Measurements from ENCODE around the gene ELMOD3. TPM values are rescaled to one million over a fixed set of nuclear protein-coding genes. Genes with fewer than 3 reads are reported as not detected.
"Not testable (repeated sequence)": the region's sequence is repeated elsewhere in the genome, so short reads cannot be mapped to it uniquely, and the experiment has no call there.

Gene ELMOD3
- total and polyA plus RNA-seq, 2 experiments from 2014 or later: 15.3 to 23.8 TPM

GRCh38 chr2:85355521-85355920, 952 bp downstream of the ELMOD3 start:
- TF ChIP-seq EZH2 (IDR thresholded peaks at IDR 0.05; ENCODE audit: insufficient read depth, poor library complexity, severe bottlenecking) (no peak), EZH2phosphoT487 (IDR thresholded peaks at IDR 0.05; ENCODE audit: insufficient read depth, low read depth) (no peak)

GRCh38 chr2:85356186-85356585, 1.6 kb downstream of the ELMOD3 start:
- Histone ChIP-seq H2AFZ (no peak overlapping the region), H3K9ac (no peak overlapping the region), H3K4me2 (ENCODE audit: unreplicated experiment) (no peak overlapping the region), H3K9me3 (ENCODE audit: low read depth) (no peaks in the 10 kb centered on the region), H3K36me3 (ENCODE audit: low read depth) (0 out of 2 replicates have a peak, but pooled peaks cover 10% of the 10 kb centered on the region), H3K27me3 (replicated peaks; ENCODE audit: insufficient read depth) (no peaks in the 10 kb centered on the region), H3K27ac (no peak overlapping the region), H4K20me1 (ENCODE audit: insufficient read depth) (no peaks in the 10 kb centered on the region), H3F3A (ENCODE audit: insufficient read depth) (no peaks in the 10 kb centered on the region), H3K4me1 (ENCODE audit: insufficient read depth) (peaks cover 24% of the 10 kb centered on the region; the same call in 1 of the 2 replicates), H3K4me3 (no peak overlapping the region), H3K79me2 (ENCODE audit: insufficient read depth) (peaks cover 61% of the 10 kb centered on the region), H3K9me2 (ENCODE audit: insufficient read depth) (no peaks in the 10 kb centered on the region)
- TF ChIP-seq EZH2 (IDR thresholded peaks at IDR 0.05; ENCODE audit: insufficient read depth, poor library complexity, severe bottlenecking): no peak
- no peak for TF ChIP-seq EZH2phosphoT487 (IDR thresholded peaks at IDR 0.05; ENCODE audit: insufficient read depth, low read depth)
- no peak for DNase-seq
- 73 to 82% methylated on average over 2 of the region's 2 CpGs for WGBS, 2 experiments (ENCODE audit: low coverage in 1 of 2, low lambda C conversion rate in 2 of 2, missing lambda C conversion rate in 2 of 2)
- in situ Hi-C loops (cut with MboI): no loop called here

More at GRCh38 chr2:85355521-85355920, 952 bp downstream of the ELMOD3 start:
- Histone ChIP-seq H3K4me3 (peak overlapping the region; percentile 96), H3K27ac (no peak overlapping the region), H3K36me3 (ENCODE audit: low read depth) (0 out of 2 replicates have a peak, but pooled peaks cover 5% of the 10 kb centered on the region), H3K4me1 (ENCODE audit: insufficient read depth) (peaks cover 24% of the 10 kb centered on the region; the same call in 1 of the 2 replicates), H2AFZ (peak overlapping the region; percentile 98), H3K9ac (peak overlapping the region; percentile 90), H3K9me2 (ENCODE audit: insufficient read depth) (no peaks in the 10 kb centered on the region), H3K9me3 (ENCODE audit: low read depth) (no peaks in the 10 kb centered on the region), H3K4me2 (ENCODE audit: unreplicated experiment) (peak overlapping the region; percentile 86), H3F3A (ENCODE audit: insufficient read depth) (no peaks in the 10 kb centered on the region), H3K27me3 (replicated peaks; ENCODE audit: insufficient read depth) (no peaks in the 10 kb centered on the region), H3K79me2 (ENCODE audit: insufficient read depth) (peaks cover 61% of the 10 kb centered on the region), H4K20me1 (ENCODE audit: insufficient read depth) (no peaks in the 10 kb centered on the region)
- WGBS, 2 experiments (ENCODE audit: low coverage in 1 of 2, low lambda C conversion rate in 2 of 2, missing lambda C conversion rate in 2 of 2): 49 to 52% methylated on average over 3 of the region's 3 CpGs
- DNase-seq: peak; percentile 36
- in situ Hi-C loops (cut with MboI): no loop called here

- no peak overlapping the region for H3K27ac ChIP-seq
- TF ChIP-seq EZH2 (IDR thresholded peaks at IDR 0.05; ENCODE audit: insufficient read depth, poor library complexity, severe bottlenecking) (no peak), EZH2phosphoT487 (IDR thresholded peaks at IDR 0.05; ENCODE audit: insufficient read depth, low read depth) (no peak)
- H3K4me3 ChIP-seq: no peak overlapping the region
- no peak for DNase-seq
- no peaks in the 10 kb centered on the region for H3K9me3 ChIP-seq (ENCODE audit: low read depth)
- no peak overlapping the region for H3K4me2 ChIP-seq (ENCODE audit: unreplicated experiment)
- peaks cover 12% of the 10 kb centered on the region; the same call in 1 of the 2 replicates for H3K36me3 ChIP-seq (ENCODE audit: low read depth)
- no peaks in the 10 kb centered on the region for H4K20me1 ChIP-seq (ENCODE audit: insufficient read depth)
- H3K9ac ChIP-seq: no peak overlapping the region
- WGBS, 2 experiments (ENCODE audit: low coverage in 1 of 2, low lambda C conversion rate in 2 of 2, missing lambda C conversion rate in 2 of 2): 71 to 73% methylated on average over 3 of the region's 3 CpGs
- H3K9me2 ChIP-seq (ENCODE audit: insufficient read depth): no peaks in the 10 kb centered on the region
- in situ Hi-C loops (cut with MboI): no loop called here
- H3K4me1 ChIP-seq (ENCODE audit: insufficient read depth): peaks cover 24% of the 10 kb centered on the region; the same call in 1 of the 2 replicates
- no peaks in the 10 kb centered on the region for H3K27me3 ChIP-seq (replicated peaks; ENCODE audit: insufficient read depth)
- H3K79me2 ChIP-seq (ENCODE audit: insufficient read depth): peaks cover 53% of the 10 kb centered on the region
- no peak overlapping the region for H2AFZ ChIP-seq
- no peaks in the 10 kb centered on the region for H3F3A ChIP-seq (ENCODE audit: insufficient read depth)
Measured at GRCh38 chr2:85357736-85358135, 3.2 kb downstream of the ELMOD3 start.

- H3K9me3 ChIP-seq (ENCODE audit: low read depth); in situ Hi-C loops (cut with MboI); H3K27ac ChIP-seq; H3K4me2 ChIP-seq (ENCODE audit: unreplicated experiment); H3F3A ChIP-seq (ENCODE audit: insufficient read depth); H3K9me2 ChIP-seq (ENCODE audit: insufficient read depth); H3K4me1 ChIP-seq (ENCODE audit: insufficient read depth); H2AFZ ChIP-seq; H3K36me3 ChIP-seq (ENCODE audit: low read depth); DNase-seq; H4K20me1 ChIP-seq (ENCODE audit: insufficient read depth); H3K27me3 ChIP-seq (replicated peaks; ENCODE audit: insufficient read depth); H3K9ac ChIP-seq; H3K79me2 ChIP-seq (ENCODE audit: insufficient read depth); H3K4me3 ChIP-seq: not testable (repeated sequence)
- WGBS, 2 experiments (ENCODE audit: low coverage in 1 of 2, low lambda C conversion rate in 2 of 2, missing lambda C conversion rate in 2 of 2): 97 to 99% methylated on average over 5 of the region's 5 CpGs
Measured at GRCh38 chr2:85362653-85363387, 8.3 kb downstream of the ELMOD3 start.

All from GM23248 (cell line).